Loucy (cell line): ENCODE measurements around the gene FAM209B.

ENCODE experiments used
- H2AFZ ChIP-seq: fragments of 200-600 bp; sonication (generic); 2 replicates; pipeline ENCODE4 v1.6.0; 2016; ENCODE audit warnings: antibody characterized with exemption, mild to moderate bottlenecking, low read length, moderate library complexity
- H3F3A ChIP-seq: fragments of 200-600 bp; 2 replicates; pipeline ENCODE4 v1.6.0; 2016; ENCODE audit warnings: antibody characterized with exemption, low read depth, mild to moderate bottlenecking
- H3K27me3 ChIP-seq: fragments of 200-600 bp; sonication (generic); 2 replicates; pipeline ENCODE4 v1.6.1; 2014; ENCODE audit warnings: low read length, mild to moderate bottlenecking; ENCODE audit not compliant: insufficient read depth, poor library complexity, severe bottlenecking
- H3K36me3 ChIP-seq: fragments of 200-600 bp; sonication (generic); 2 replicates; pipeline ENCODE4 v1.6.1; 2016; ENCODE audit warnings: low read length; ENCODE audit not compliant: insufficient read depth
- H3K4me1 ChIP-seq: fragments of 200-600 bp; sonication (generic); 2 replicates; pipeline ENCODE4 v1.5.1; 2014; ENCODE audit warnings: low read length, mild to moderate bottlenecking; ENCODE audit not compliant: insufficient read depth, poor library complexity, severe bottlenecking
- H3K4me2 ChIP-seq: fragments of 200-600 bp; sonication (generic); 2 replicates; pipeline ENCODE4 v1.6.0; 2014; ENCODE audit warnings: antibody characterized with exemption, low read length, low read depth, mild to moderate bottlenecking; ENCODE audit not compliant: poor library complexity, severe bottlenecking
- H3K4me3 ChIP-seq: fragments of 200-600 bp; sonication (generic); 2 replicates; pipeline ENCODE4 v1.5.1; 2014; ENCODE audit warnings: low read length, mild to moderate bottlenecking, mixed read lengths; ENCODE audit not compliant: poor library complexity, severe bottlenecking
- H3K79me2 ChIP-seq: fragments of 200-600 bp; sonication (generic); 2 replicates; pipeline ENCODE4 v1.6.1; 2014; ENCODE audit warnings: low read length; ENCODE audit not compliant: insufficient read depth
- H3K9ac ChIP-seq: fragments of 200-600 bp; sonication (generic); 2 replicates; pipeline ENCODE4 v1.6.0; 2014; ENCODE audit warnings: mild to moderate bottlenecking, low read depth, low read length, moderate library complexity; ENCODE audit not compliant: poor library complexity, severe bottlenecking
- H3K9me2 ChIP-seq: fragments of 200-600 bp; sonication (generic); replicated peaks from 2 replicates; pipeline ENCODE4 v1.6.1; 2016; ENCODE audit warnings: low read depth, low read length, mixed read lengths
- H3K9me3 ChIP-seq: fragments of 200-600 bp; sonication (generic); 2 replicates; pipeline ENCODE4 v1.6.1; 2014; ENCODE audit warnings: mild to moderate bottlenecking, antibody characterized with exemption, low read length, low read depth; ENCODE audit not compliant: insufficient read depth
- H4K20me1 ChIP-seq: fragments of 200-600 bp; sonication (generic); 2 replicates; pipeline ENCODE4 v1.6.0; 2014; ENCODE audit warnings: antibody characterized with exemption, low read length, mild to moderate bottlenecking; ENCODE audit not compliant: insufficient read depth, poor library complexity, severe bottlenecking
- EZH2phosphoT487 ChIP-seq: fragments of 200-600 bp; IDR thresholded peaks from 2 replicates; pipeline ENCODE4 v1.6.1; 2018; ENCODE audit warnings: antibody characterized with exemption, mild to moderate bottlenecking, moderate library complexity, borderline replicate concordance
- TF ChIP-seq, protein P1 (sequence below): fragments of 200-600 bp; sonication (generic); conservative IDR thresholded peaks from 2 replicates; pipeline ENCODE4 v1.5.1; 2014; ENCODE audit warnings: mild to moderate bottlenecking, antibody characterized with exemption, low read length

FAM209B gene

DNA sequence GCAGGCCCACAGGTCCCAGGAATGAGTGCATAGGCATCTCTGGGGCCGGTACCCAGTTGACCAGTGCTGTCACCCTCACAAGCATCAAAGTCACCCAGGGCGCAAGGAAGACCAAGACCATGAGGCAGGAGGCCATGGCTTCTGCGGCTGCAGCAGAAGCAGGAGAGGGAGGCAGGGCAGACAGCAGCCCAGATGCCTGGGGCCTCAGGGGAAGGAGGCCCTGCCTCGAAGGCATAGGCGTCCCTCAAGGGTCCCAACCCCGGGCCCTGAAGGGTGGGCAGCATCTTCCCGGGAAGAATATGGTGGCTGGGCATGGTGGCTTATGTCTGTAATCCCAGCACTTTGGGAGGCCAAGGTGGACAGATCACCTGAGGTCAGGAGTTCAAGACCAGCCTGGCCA is 5.5 kb upstream of the FAM209B start:
- H3K9me2 ChIP-seq = no peaks in the 10 kb centered on the region
- no peaks in the 10 kb centered on the region for H3F3A ChIP-seq
- no peaks in the 10 kb centered on the region for H3K27me3 ChIP-seq
- H3K79me2 ChIP-seq = no peaks in the 10 kb centered on the region
- no peak overlapping the region for H2AFZ ChIP-seq
- no peaks in the 10 kb centered on the region for H3K9me3 ChIP-seq
- no peak overlapping the region for H3K4me3 ChIP-seq
- H4K20me1 ChIP-seq = no peaks in the 10 kb centered on the region
- no peak overlapping the region for H3K4me2 ChIP-seq
- H3K4me1 ChIP-seq = peaks cover 5% of the 10 kb centered on the region
- no peaks in the 10 kb centered on the region for H3K36me3 ChIP-seq
- no peak for TF ChIP-seq EZH2phosphoT487
- TF ChIP-seq, protein P1, sequence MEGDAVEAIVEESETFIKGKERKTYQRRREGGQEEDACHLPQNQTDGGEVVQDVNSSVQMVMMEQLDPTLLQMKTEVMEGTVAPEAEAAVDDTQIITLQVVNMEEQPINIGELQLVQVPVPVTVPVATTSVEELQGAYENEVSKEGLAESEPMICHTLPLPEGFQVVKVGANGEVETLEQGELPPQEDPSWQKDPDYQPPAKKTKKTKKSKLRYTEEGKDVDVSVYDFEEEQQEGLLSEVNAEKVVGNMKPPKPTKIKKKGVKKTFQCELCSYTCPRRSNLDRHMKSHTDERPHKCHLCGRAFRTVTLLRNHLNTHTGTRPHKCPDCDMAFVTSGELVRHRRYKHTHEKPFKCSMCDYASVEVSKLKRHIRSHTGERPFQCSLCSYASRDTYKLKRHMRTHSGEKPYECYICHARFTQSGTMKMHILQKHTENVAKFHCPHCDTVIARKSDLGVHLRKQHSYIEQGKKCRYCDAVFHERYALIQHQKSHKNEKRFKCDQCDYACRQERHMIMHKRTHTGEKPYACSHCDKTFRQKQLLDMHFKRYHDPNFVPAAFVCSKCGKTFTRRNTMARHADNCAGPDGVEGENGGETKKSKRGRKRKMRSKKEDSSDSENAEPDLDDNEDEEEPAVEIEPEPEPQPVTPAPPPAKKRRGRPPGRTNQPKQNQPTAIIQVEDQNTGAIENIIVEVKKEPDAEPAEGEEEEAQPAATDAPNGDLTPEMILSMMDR = no peak
- H3K9ac ChIP-seq = no peak overlapping the region

DNA sequence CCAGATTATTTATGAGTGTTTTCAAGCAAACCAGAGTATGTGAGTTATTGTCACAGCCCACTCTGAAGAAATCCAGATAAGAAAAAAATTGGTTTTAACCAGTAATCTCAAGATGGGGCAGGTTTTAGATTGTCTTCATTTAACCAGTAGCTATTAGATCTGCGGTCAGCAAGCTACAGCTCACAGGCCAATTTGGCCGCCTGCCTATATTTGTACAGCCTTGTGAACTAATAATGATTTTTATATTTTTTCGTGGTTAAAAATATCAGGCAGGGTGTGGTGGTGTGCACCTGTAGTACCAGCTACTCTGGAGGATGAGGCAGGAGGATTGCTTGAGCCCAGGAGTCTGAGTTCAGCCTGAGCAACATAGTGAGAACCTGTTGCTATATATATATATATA is 5.0 kb downstream of the FAM209B start:
- Histone ChIP-seq H3K36me3 (no peaks in the 10 kb centered on the region), H3K9me3 (no peaks in the 10 kb centered on the region), H3K4me1 (no peaks in the 10 kb centered on the region), H3K4me3 (no peak overlapping the region), H3K4me2 (no peak overlapping the region), H4K20me1 (no peaks in the 10 kb centered on the region), H2AFZ (no peak overlapping the region), H3K9ac (no peak overlapping the region), H3K79me2 (no peaks in the 10 kb centered on the region), H3K9me2 (no peaks in the 10 kb centered on the region), H3K27me3 (no peaks in the 10 kb centered on the region), H3F3A (no peaks in the 10 kb centered on the region)
- no peak for TF ChIP-seq EZH2phosphoT487
- TF ChIP-seq, protein P1 = no peak

DNA sequence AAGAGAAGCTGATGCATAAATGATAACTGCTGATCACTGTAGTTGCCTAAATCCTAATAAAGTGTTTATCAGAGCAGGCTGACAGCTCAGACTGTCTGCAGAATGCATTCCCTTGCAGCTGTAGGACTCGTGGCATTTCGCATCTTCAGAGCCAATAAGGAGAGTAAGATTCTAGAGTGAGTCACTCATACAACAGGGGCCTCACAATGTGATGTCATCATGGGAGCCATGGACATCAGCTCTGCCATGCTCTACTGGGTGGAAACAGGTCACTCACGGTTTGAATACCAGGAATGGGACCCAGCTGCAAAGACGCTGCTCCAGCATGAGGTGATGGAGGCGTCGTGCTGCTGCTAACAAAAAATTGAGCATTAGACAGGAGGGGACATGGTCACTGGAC is 7.4 kb downstream of the FAM209B start:
- no peaks in the 10 kb centered on the region for H3K9me2 ChIP-seq
- no peak overlapping the region for H3K4me2 ChIP-seq
- no peaks in the 10 kb centered on the region for H3K4me1 ChIP-seq
- H2AFZ ChIP-seq = no peak overlapping the region
- H4K20me1 ChIP-seq = no peaks in the 10 kb centered on the region
- no peaks in the 10 kb centered on the region for H3K27me3 ChIP-seq
- H3K4me3 ChIP-seq = no peak overlapping the region
- no peaks in the 10 kb centered on the region for H3K79me2 ChIP-seq
- TF ChIP-seq, protein P1 = no peak
- no peak for TF ChIP-seq EZH2phosphoT487
- H3F3A ChIP-seq = no peaks in the 10 kb centered on the region
- no peaks in the 10 kb centered on the region for H3K36me3 ChIP-seq
- no peak overlapping the region for H3K9ac ChIP-seq
- no peaks in the 10 kb centered on the region for H3K9me3 ChIP-seq
